ENCODE data around the gene PDIA5.
"Not testable (repeated sequence)": the region's sequence is repeated elsewhere in the genome, so short reads cannot be mapped to it uniquely, and the experiment has no call there.

The PDIA5 gene

GRCh38 chr3:123094516-123095313 lies 27.9 kb downstream of the PDIA5 start:
- DNase-seq: no peak

DNA sequence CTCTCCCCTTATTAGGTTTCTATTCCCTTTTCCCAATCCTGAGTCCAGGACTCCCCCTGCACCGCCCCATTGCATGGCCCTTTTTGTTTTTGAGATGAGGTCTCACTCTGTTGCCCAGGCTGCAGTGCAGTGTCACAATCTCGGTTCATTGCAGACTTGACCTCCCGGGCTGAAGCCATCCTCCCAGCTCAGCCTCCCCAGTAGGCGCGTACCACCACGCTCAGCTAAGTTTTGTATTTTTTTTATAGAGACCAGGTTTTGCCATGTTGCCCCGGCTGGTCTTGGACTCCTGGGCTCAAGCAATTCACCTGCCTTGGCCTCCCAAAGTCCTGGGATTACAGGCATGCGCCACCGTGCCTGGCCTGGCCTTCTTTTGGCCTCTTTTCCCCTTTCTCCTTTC lies 29.3 kb downstream of the PDIA5 start:
- DNase-seq: no peak

GRCh38 chr3:123096731-123097130 lies 29.9 kb downstream of the PDIA5 start:
- no peak for DNase-seq

DNA sequence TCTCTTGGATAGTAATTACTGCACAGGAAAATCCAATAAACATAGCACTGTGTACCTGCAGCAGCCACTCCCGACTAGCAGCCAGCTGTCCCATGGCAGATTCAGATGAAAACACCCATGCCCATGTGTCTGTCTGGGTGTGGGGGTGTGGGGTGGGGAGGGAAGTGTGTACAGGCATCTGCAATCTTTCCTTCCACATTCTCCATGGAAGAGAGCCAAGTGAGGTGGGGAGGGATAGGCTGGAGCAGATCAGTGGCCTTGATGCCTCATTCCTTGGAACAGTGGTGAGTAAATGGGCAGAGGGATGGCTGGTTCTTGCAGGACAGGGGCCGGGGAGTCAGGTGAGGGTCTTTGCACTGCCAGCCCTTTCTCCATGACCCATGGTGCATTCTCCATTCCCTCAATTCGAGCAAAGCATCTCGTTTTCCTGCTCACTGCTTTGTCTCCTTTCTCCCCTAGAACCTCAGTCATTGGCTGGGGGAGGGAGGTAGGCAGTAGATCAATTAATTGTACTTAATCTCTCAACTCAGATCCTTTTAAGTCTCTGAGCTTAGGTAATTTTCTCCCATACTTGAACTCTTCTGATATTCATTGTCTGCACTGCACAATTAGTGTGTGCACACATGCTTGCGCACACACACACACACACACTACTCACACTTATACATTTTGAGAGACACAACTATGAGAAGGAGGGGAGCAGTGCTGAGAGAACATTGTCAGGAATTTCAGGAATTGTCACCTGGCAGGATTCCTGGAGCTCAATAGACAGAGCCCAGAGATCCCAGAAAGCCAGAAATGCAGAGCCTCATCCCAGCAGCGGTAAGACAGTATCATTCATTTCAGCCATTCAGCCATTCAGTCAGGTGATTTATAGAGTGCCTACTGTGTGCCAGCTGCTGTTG lies 31.9 kb downstream of the PDIA5 start:
- no peak for DNase-seq

GRCh38 chr3:123099331-123100192 lies 32.7 kb downstream of the PDIA5 start:
- DNase-seq: no peak

GRCh38 chr3:123100193-123100776 lies 33.5 kb downstream of the PDIA5 start:
- no peak for DNase-seq

GRCh38 chr3:123102249-123102648 lies 35.4 kb downstream of the PDIA5 start:
- no peak for DNase-seq

DNA sequence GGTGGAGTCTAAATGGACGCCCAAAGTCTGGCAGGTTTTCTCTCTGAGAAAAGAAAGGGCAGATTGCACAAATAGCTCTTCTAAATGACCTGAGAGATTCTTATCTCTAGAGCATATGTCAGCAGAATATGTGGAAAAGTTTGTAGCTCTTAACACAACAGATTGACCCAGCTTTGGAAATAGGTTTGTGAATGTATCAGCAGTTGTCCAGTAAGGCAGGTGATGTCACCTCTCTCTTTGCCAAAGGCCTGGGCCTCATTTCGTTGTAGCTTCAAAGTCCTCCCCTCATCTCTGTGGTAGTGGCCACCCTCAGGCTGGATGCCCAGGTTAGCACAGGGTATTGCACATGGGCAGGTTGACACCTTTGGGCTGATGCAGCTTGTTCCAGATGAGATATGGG lies 36.0 kb downstream of the PDIA5 start:
- no peak for DNase-seq

- DNase-seq: peak; percentile 38
These were observed 37.7 kb downstream of the PDIA5 start for GRCh38 chr3:123104550-123104949.

DNA sequence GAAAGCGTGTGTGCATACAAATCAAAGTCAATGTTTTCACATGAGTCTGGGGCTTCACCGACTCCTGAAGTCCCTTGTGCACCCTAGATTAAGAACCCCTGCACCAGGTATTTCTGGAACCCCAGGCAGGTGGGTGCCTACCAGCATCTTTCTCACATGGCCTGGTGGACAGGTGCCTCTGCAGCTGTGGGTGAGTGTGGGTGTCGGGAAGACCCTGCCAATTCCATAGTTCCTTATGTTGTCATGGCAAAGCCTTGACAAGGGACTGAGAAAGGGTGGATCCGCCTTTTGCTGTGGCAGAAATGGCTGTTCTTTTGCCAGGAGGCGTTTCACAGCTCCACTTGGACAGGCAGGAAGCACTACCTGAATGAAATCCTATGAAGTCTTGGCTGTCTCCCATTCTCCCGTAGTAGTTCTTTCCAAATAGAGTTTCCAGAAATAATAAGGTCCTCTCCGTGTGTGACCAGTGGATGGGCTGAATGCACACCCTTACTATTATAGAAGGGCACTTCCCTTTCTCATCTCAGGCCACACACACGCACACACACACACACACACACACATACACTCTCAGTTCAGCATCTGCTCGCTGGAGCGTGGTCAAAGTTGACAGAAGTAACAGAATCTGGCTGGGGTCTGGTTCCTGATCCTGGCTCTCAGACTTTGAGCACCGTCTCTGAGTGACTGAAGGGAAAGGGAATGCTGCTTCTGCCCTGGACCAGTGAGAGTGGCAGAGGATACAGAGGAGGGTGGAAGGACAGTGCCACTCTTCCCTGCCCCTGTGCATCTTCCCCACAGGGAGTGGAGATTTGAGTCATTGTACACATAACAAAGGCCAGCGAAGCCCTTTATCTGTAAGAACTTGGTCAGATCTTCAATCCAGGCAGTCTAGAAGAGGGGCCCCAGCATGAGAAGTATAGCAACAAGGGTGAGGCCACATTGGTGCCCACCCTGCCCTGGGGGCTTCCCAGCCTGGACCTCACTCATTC lies 38.7 kb downstream of the PDIA5 start:
- DNase-seq: peak; percentile 79

DNA sequence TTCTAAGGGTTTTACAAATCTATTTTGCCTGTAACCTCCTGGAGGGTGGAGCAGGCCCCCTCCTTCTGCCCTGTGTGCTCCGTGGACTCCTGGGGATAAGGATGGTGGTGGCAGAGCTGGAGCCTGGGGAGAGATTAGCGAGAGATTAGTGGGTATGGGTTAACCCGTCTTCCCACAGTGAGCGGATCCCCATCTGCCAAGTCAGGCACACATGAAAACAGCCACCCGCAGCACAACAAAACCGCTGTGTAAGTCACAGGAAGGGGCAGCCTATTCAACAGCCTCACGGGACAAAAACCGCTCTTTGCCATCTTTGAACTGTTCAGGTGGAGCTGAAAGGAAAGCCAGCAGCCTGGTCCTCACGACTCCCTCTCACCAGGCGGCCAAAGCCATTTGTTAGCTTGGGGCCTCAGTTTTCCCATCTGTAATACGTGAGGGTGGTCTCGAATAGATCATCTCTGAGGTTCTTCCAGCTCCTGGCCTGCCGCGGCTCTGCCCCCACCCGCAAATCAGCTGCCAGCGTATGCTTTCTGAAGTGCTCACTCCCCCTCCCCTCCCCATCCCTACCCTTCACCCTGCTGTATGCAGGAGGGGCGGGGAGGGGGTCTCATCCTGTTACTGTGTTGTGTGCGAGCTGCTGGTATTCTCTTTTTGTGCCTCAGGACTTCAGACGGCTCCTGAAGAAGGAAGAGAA lies 43.6 kb downstream of the PDIA5 start:
- peak; percentile 89 for DNase-seq

GRCh38 chr3:123110976-123111615 lies 44.3 kb downstream of the PDIA5 start:
- no peak for DNase-seq

- peak; percentile 42 for DNase-seq
These were observed 44.8 kb downstream of the PDIA5 start for GRCh38 chr3:123111640-123112039.

GRCh38 chr3:123112232-123112631 lies 45.4 kb downstream of the PDIA5 start:
- DNase-seq: no peak

DNA sequence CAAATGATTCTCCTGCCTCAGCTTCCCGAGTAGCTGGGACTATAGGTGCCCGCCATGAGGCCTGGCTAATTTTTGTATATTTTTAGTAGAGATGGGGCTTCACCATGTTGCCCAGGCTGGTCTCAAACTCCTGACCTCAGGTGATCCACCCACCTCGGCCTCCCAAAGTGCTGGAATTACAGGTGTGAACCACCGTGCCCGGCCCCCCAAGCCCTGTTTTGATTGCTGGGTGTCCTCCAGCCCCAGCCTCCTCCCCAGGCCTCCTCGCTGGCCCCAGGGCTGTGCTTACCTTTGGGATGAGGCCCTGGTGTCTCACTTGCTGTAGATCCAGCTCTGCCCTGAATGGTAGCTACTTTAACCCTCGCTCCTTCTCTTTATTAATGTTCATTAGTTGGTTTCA lies 45.8 kb downstream of the PDIA5 start:
- DNase-seq: not testable (repeated sequence)

DNA sequence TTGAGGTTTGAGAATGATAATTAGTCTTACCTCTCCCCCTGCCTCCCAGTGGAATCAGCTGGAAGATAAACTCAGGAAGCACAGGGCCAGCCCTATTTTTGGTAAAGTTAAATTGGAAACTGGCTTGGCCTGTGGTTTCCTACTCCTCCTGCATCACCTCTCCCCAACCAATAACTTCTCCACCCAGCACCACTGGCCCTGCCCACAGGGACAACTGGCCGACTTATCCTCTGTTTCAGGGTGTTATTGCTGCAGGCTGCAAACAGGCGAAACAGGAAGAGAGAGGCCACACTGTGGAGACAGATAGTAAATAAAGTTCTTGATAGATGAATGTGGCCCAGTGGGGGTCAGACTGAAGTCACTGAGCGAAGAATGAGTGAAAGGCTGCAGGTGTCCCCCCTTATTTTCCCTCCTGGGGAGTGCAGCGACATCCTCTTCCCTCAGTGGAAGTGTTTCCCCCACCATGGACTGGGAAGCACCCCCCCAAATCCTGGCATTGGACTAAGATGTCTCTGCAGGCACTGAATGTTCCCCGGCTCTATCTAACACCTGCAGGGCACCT lies 47.1 kb downstream of the PDIA5 start:
- peak; percentile 89 for DNase-seq

- DNase-seq: no peak
These were observed 49.3 kb downstream of the PDIA5 start for GRCh38 chr3:123116116-123116515.

DNA sequence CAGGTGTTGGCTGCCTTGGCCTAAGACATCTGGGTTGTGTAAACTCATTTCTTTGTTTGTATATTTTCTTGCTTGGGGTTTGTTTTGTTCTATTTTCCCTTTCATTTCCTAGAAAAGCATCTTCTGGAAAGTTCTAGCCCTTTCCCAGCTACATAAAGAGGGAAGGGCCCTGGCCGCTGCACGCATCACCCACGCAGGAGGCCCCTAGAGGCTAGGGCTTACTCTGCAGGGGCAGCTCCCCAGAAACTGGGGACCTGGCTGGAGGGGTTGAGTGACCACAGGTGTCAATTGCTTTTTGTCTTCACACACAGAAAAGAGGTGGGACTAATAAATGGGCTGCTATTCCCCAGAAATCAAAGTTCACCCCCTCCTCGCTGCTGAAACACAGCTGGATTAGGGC lies 52.6 kb downstream of the PDIA5 start:
- DNase-seq: no peak

GRCh38 chr3:123119802-123120201 lies 53.0 kb downstream of the PDIA5 start:
- DNase-seq: no peak

DNA sequence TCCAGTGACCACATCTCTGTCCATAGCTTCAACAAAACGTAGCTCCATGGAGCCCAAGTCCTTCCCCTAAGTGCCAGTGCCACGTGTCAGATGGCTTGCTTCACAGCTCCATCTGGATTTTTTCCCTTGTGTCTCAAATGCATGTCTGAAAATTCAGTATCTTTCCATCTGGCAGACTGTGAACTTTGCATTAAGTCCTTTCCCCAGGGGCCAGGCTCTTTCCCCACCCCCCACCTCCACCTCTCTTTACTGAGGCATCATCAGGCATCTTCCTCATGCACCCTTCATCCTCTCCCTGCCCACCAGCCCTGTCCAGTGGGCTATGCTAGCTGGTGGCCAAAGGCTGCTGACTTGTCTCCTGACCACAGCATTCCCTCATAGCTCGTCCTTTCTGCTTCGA lies 53.7 kb downstream of the PDIA5 start:
- no peak for DNase-seq
